Activated B cell treated with CpG ODN at 0.5 μM for 24 hours (primary cell): Measurements from ENCODE around the gene SGCD. TPM values are rescaled to one million over a fixed set of nuclear protein-coding genes. Genes with fewer than 3 reads are reported as not detected.

ENCODE experiments used
- ATAC-seq: fragments of 200-7000 bp; cut with Tn5 transposase; one replicate; pipeline ENCODE4 v1.10.0; 2021; ENCODE audit warnings: low read depth, mild to moderate bottlenecking, moderate library complexity
- CTCF ChIA-PET: fragments of 350-600 bp; sonication (Branson Sonifier 250); formaldehyde crosslinking; loops from one replicate; lab custom pipeline; 2021; ENCODE audit warnings: antibody characterized with exemption; lab: Charles Lee
- POLR2A ChIA-PET: fragments of 350-600 bp; sonication (Branson Sonifier 250); formaldehyde crosslinking; loops from one replicate; lab custom pipeline; 2021; ENCODE audit warnings: antibody characterized with exemption; lab: Charles Lee
- DNase-seq: peaks from one replicate; pipeline ENCODE4 v3.0.0; 2022
- H3K27ac Mint-ChIP-seq: one replicate; pipeline ENCODE4 v1.8.0; 2020; ENCODE audit warnings: mixed read lengths
- H3K27me3 Mint-ChIP-seq: one replicate; pipeline ENCODE4 v1.8.0; 2021; ENCODE audit warnings: mixed read lengths
- H3K36me3 Mint-ChIP-seq: one replicate; pipeline ENCODE4 v1.8.0; 2021; ENCODE audit warnings: low read depth, mixed read lengths
- H3K4me1 Mint-ChIP-seq: one replicate; pipeline ENCODE4 v1.8.0; 2021; ENCODE audit warnings: mixed read lengths
- H3K4me3 Mint-ChIP-seq: one replicate; pipeline ENCODE4 v1.8.0; 2020; ENCODE audit warnings: mild to moderate bottlenecking, mixed read lengths
- H3K9me3 Mint-ChIP-seq: one replicate; pipeline ENCODE4 v1.8.0; 2020; ENCODE audit warnings: mixed read lengths
- intact Hi-C: fragments of 100-400 bp; cut with micrococcal nuclease; formaldehyde crosslinking; loops from one replicate; pipeline ENCODE4 v1.15.1; 2024
- total RNA-seq: library from RNA; stranded (reverse); gene quantifications from 2 replicates; pipeline ENCODE4 v1.2.3, GENCODE V29; 2022
- TF ChIP-seq, protein P1 (sequence below): fragments of 200-600 bp; IDR thresholded peaks from one replicate; pipeline ENCODE4 v1.8.0; 2022; ENCODE audit warnings: antibody characterized with exemption, mild to moderate bottlenecking

Gene SGCD
- total RNA-seq, 1 donor from 2014 or later: not detected

DNA sequence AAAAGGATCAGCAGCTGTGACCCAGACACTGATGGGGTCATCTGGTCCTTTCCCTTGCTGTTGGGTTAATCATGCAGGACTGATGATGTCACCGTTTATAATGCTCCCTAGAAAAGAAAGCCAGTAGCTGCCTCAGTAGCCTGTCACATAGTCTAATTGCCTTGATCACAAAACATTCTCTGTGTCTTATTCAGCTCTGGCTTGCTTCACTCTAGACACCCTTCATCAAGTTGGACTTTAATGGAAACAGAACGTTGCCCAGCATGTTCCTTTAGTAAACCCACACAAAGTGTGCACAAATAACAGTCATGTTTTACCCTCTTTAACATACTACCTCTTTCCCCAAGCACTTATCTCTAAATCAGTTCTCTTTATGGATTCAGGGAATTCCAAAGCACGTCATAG is 170.8 kb downstream of the SGCD start:
- intact Hi-C loops: no loop called here
- H3K9me3 Mint-ChIP-seq: no peaks in the 10 kb centered on the region
- H3K4me3 Mint-ChIP-seq: no peak overlapping the region
- no peaks in the 10 kb centered on the region for H3K4me1 Mint-ChIP-seq
- no peak for DNase-seq
- ChIA-PET POLR2A (no interaction called here), CTCF (no interaction called here)
- ATAC-seq: no peak
- no peaks in the 10 kb centered on the region for H3K27me3 Mint-ChIP-seq
- TF ChIP-seq, protein P1, sequence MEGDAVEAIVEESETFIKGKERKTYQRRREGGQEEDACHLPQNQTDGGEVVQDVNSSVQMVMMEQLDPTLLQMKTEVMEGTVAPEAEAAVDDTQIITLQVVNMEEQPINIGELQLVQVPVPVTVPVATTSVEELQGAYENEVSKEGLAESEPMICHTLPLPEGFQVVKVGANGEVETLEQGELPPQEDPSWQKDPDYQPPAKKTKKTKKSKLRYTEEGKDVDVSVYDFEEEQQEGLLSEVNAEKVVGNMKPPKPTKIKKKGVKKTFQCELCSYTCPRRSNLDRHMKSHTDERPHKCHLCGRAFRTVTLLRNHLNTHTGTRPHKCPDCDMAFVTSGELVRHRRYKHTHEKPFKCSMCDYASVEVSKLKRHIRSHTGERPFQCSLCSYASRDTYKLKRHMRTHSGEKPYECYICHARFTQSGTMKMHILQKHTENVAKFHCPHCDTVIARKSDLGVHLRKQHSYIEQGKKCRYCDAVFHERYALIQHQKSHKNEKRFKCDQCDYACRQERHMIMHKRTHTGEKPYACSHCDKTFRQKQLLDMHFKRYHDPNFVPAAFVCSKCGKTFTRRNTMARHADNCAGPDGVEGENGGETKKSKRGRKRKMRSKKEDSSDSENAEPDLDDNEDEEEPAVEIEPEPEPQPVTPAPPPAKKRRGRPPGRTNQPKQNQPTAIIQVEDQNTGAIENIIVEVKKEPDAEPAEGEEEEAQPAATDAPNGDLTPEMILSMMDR: no peak
- H3K27ac Mint-ChIP-seq: no peak overlapping the region
- H3K36me3 Mint-ChIP-seq: no peaks in the 10 kb centered on the region

DNA sequence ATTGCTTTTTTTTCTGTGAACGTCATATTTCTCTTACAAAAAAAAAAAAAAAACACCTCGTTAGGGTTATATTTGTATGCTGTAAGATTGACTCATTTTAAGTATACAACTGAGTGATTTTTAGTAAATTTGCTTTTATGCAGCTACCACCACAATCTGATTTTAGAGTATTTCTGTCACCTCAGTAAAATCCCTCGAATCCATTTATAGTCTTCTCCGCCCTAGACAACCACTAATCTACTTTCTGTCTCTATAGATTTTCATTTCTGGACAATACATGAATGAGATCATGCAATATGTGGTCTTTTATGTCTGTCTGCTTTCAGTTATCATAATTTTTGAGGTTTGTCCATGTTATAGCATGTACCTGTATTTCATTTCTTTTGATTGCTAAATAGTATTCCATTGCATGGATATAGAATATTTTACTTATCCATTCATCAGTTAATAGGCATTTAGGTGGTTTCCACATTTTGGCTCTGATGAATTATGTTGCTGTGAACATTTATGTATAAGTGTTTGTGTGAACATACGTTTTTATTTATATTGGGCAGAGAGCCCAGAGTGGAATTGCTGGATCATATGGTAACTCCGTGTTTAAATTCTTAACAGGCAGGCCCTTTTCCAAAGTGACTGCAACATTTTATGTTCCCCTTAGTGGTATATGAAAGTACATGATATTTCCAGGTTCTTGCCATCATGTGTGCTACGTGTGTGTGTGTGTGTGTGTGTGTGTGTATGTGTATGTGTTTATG is 171.4 kb downstream of the SGCD start:
- ChIA-PET CTCF (no interaction called here), POLR2A (no interaction called here)
- ATAC-seq: no peak
- intact Hi-C loops: no loop called here
- no peaks in the 10 kb centered on the region for H3K36me3 Mint-ChIP-seq
- no peak for DNase-seq
- H3K27me3 Mint-ChIP-seq: no peaks in the 10 kb centered on the region
- TF ChIP-seq, protein P1: no peak
- H3K27ac Mint-ChIP-seq: no peak overlapping the region
- H3K4me1 Mint-ChIP-seq: no peaks in the 10 kb centered on the region
- H3K9me3 Mint-ChIP-seq: no peaks in the 10 kb centered on the region
- H3K4me3 Mint-ChIP-seq: no peak overlapping the region

DNA sequence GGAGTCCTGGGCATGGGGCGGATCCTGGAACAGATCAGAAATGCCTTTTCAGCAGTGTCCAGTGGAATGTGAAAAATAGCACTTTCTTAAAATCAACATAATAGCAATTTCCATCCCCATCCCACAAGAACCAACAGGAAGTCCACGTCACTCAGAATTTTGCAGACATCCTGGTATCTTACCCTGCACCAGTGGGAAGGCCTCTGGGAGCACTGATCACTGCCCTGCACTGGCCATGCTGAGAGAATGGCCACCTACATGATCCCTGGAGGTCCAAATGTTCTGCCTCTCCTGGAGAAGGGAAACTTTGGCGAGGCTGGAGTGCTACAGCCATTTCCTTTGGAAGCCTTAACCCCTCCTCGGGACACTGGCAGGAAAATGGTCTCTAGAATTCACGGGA is 173.8 kb downstream of the SGCD start:
- no peak for DNase-seq
- ChIA-PET POLR2A (no interaction called here), CTCF (no interaction called here)
- no peaks in the 10 kb centered on the region for H3K27me3 Mint-ChIP-seq
- intact Hi-C loops: no loop called here
- H3K36me3 Mint-ChIP-seq: no peaks in the 10 kb centered on the region
- ATAC-seq: no peak
- H3K4me1 Mint-ChIP-seq: no peaks in the 10 kb centered on the region
- TF ChIP-seq, protein P1: no peak
- H3K4me3 Mint-ChIP-seq: no peak overlapping the region
- H3K9me3 Mint-ChIP-seq: no peaks in the 10 kb centered on the region
- no peak overlapping the region for H3K27ac Mint-ChIP-seq

DNA sequence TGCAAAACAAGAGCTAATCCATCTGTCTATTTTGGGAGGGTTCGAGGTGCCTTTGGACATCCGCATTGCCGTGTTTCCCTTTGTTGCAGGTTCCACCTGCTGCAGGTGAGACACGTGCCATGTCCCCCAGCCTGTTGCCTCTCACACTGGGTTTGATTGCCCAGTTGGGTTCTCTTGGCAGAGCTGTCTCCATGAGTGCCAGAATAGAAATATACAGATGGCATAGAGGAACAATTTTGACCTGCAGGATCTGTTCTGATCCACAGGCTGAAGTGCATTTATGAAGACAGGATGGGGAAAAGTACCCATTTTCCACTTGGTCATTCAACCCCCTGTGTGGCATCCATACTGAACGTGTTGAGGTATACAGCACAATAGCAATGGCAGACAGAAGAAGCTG is 178.1 kb downstream of the SGCD start:
- no peak for ATAC-seq
- no peak for DNase-seq
- TF ChIP-seq, protein P1: no peak
- Mint-ChIP-seq H3K9me3 (no peaks in the 10 kb centered on the region), H3K4me1 (no peaks in the 10 kb centered on the region), H3K27me3 (no peaks in the 10 kb centered on the region), H3K4me3 (no peak overlapping the region), H3K27ac (no peak overlapping the region), H3K36me3 (no peaks in the 10 kb centered on the region)
- ChIA-PET POLR2A (no interaction called here), CTCF (no interaction called here)
- intact Hi-C loops: no loop called here

DNA sequence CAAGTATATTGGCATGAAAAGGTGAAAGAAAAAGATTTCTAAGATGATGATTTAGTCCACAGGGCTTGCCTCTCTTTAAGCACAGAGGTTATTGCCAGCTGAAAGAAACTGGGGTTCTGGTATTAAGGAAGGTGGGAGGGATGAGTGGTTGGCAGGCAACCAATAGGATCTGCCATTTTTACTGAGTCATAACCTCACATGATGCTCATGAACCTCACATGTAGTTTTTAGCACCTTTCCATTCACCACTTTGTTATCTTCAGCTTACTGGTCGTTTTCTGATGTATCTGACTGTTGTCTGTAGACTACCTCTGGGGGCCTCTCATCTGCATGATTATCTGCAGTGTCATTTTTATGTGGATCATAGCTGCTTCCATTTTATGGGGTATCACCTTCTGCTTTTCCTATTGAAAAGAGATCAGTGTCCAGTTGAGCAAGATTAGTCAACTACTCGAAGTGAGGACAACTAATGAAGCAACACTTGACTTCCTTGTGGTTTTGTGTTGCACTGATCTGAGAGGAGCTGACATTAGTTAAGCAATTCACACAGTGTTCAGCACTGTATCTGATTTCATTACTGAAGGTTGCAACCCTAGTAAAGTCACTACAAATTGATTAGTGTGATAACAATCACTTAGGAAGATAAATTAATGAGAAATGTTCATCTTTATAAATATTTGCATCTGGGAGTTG is 186.3 kb downstream of the SGCD start:
- H3K4me1 Mint-ChIP-seq: no peaks in the 10 kb centered on the region
- H3K36me3 Mint-ChIP-seq: no peaks in the 10 kb centered on the region
- no peak overlapping the region for H3K4me3 Mint-ChIP-seq
- DNase-seq (no peak), ATAC-seq (no peak)
- intact Hi-C loops: no loop called here
- ChIA-PET CTCF (no interaction called here), POLR2A (no interaction called here)
- TF ChIP-seq, protein P1: no peak
- H3K27me3 Mint-ChIP-seq: peaks cover 4% of the 10 kb centered on the region
- H3K27ac Mint-ChIP-seq: no peak overlapping the region
- H3K9me3 Mint-ChIP-seq: peaks cover 4% of the 10 kb centered on the region
